HFFc6 (cell line): Measurements from ENCODE around the gene GNAS. TPM values are rescaled to one million over a fixed set of nuclear protein-coding genes. Genes with fewer than 3 reads are reported as not detected.

Experiments
- DNase-seq: peaks from one replicate; pipeline ENCODE4 v3.0.0-alpha.2; 2018
- H3K27ac Mint-ChIP-seq: 2 replicates; pipeline ENCODE4 v1.8.0; 2020; ENCODE audit warnings: mild to moderate bottlenecking, mixed read lengths
- H3K27me3 Mint-ChIP-seq: 2 replicates; pipeline ENCODE4 v1.8.0; 2021; ENCODE audit warnings: mild to moderate bottlenecking, moderate library complexity, mixed read lengths; ENCODE audit not compliant: insufficient read depth
- H3K36me3 Mint-ChIP-seq: 2 replicates; pipeline ENCODE4 v1.8.0; 2021; ENCODE audit warnings: low read depth, mixed read lengths
- H3K4me1 Mint-ChIP-seq: 2 replicates; pipeline ENCODE4 v1.8.0; 2020; ENCODE audit warnings: low read depth, mixed read lengths
- H3K4me3 Mint-ChIP-seq: 2 replicates; pipeline ENCODE4 v1.8.0; 2020; ENCODE audit warnings: mild to moderate bottlenecking, moderate library complexity, mixed read lengths
- H3K9me3 Mint-ChIP-seq: 2 replicates; pipeline ENCODE4 v1.8.0; 2020; ENCODE audit warnings: mild to moderate bottlenecking, mixed read lengths
- CTCF ChIP-seq: fragments of 200-600 bp; sonication (generic); IDR thresholded peaks from 2 replicates; pipeline ENCODE4 v1.5.0; 2021; ENCODE audit warnings: antibody characterized with exemption, mild to moderate bottlenecking
- total RNA-seq, 6 experiments: library from RNA; stranded (reverse); fragmentation: NEBNext Ultra II Directional; extraction: Animal tissue kit (Norgen Biotek cat#: 25700); gene quantifications; 2 replicates in 1 of 6; 3 replicates in 5 of 6; pipeline ENCODE4 v1.2.3, GENCODE V29; 2021

GNAS gene
- total RNA-seq, 6 experiments from 2014 or later: 820 to 1,032 (median 914) TPM

DNA sequence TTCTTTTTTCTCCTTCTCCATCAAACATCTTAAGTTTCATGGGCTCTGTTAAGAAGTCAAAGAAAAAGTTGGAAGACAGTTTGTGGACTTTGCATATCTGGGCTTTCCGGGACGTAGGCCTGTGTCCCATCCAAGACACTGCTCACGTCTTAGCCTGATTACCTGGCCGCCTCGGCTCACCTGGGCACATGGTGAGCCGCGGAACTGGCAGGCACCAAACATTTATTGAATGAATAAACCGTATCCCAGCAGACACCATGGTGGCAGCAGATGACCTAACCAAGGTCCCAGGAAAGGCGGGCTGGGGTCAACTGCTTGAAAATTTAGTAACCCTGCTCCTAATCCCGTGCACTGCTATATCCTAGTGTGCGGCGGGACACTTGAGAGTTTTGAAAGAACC lies 35.6 kb downstream of the GNAS start:
- Mint-ChIP-seq H3K4me3 (peak overlapping the region; percentile 86), H3K4me1 (peaks cover 8% of the 10 kb centered on the region), H3K9me3 (no peaks in the 10 kb centered on the region), H3K36me3 (peaks cover 7% of the 10 kb centered on the region), H3K27me3 (peaks cover 8% of the 10 kb centered on the region), H3K27ac (no peak overlapping the region)
- DNase-seq: no peak
- TF ChIP-seq CTCF: no peak

DNA sequence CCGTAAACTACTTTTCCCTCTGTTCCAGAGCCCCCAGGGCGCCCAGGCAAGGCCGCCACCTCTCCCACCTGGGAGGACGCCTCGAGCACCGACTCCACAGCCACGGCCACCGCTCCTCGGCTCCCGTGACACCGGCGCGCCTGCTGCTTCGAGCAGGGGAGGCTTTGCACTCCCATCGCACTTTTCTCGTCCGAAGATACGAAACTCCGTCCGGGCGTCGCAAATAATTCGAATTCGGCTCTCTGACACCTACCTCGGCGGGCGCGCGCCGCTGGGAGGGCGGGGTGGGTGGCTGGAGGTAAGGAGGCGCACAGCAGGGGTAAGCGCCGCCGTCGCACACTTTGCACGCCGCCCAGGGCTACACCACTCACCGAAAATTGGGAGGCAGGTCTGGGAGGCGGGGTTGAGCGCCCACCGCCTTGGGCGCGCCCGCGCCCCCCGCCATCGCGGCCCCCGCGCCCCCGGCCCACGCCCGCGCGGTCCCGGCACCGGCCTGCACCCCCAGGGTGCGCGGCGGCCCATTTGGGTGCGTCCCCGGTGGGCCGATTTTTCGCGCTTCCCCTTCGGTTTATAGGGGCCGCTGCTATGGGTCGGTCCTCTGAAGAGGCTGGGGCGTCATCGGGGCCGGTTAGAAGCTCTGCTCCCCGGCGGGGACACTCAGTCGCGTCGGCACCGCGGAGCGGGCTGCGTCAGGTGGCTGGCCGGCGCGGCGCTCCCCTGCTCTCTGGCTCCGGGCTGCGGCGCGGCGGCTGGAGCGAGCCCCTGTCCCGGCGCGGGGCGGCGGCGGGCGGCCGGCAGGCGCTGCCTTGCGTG lies 36.2 kb downstream of the GNAS start:
- Mint-ChIP-seq H3K9me3 (no peaks in the 10 kb centered on the region), H3K4me3 (peak overlapping the region; percentile 86), H3K4me1 (peaks cover 8% of the 10 kb centered on the region), H3K27me3 (peaks cover 4% of the 10 kb centered on the region), H3K36me3 (peaks cover 7% of the 10 kb centered on the region), H3K27ac (no peak overlapping the region)
- TF ChIP-seq CTCF: no peak
- peak; percentile 67 for DNase-seq

DNA sequence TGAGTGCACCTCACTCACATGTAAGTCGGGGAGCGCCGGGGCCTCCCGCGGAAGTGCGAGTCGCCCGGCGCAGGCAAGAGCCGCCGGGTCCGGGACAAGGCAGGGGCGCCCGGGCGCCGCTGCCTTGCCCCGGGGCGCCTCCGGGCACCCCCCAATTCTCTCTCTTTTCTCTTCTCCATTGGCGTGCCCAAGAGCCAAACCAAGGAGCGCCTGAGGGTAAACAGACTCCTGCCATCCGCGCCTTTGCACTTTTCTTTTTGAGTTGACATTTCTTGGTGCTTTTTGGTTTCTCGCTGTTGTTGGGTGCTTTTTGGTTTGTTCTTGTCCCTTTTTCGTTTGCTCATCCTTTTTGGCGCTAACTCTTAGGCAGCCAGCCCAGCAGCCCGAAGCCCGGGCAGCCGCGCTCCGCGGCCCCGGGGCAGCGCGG lies 36.8 kb downstream of the GNAS start:
- no peak for TF ChIP-seq CTCF
- Mint-ChIP-seq H3K4me1 (peaks cover 13% of the 10 kb centered on the region), H3K27me3 (peaks cover 4% of the 10 kb centered on the region), H3K27ac (peak overlapping the region; percentile 76), H3K36me3 (peaks cover 7% of the 10 kb centered on the region), H3K9me3 (no peaks in the 10 kb centered on the region), H3K4me3 (peak overlapping the region; percentile 86)
- no peak for DNase-seq

- Mint-ChIP-seq H3K9me3 (no peaks in the 10 kb centered on the region), H3K27me3 (peaks cover 4% of the 10 kb centered on the region), H3K27ac (peak overlapping the region; percentile 88), H3K36me3 (peaks cover 7% of the 10 kb centered on the region), H3K4me3 (peak overlapping the region; percentile 93), H3K4me1 (peaks cover 19% of the 10 kb centered on the region)
- DNase-seq: no peak
- no peak for TF ChIP-seq CTCF
Observed at GRCh38 chr20:58889798-58890517, 37.4 kb downstream of the GNAS start.

GRCh38 chr20:58890518-58891085 lies 38.1 kb downstream of the GNAS start:
- peak; percentile 55 for DNase-seq

More at GRCh38 chr20:58890518-58891085, 38.1 kb downstream of the GNAS start:
- Mint-ChIP-seq H3K9me3 (no peaks in the 10 kb centered on the region), H3K36me3 (peaks cover 7% of the 10 kb centered on the region), H3K4me1 (peaks cover 25% of the 10 kb centered on the region), H3K4me3 (peak overlapping the region; percentile 93), H3K27ac (peak overlapping the region; percentile 87), H3K27me3 (peaks cover 4% of the 10 kb centered on the region)
- TF ChIP-seq CTCF: no peak
